DLD1 (cell line): ENCODE measurements around the gene UBTD2.
"Not testable (repeated sequence)": the region's sequence is repeated elsewhere in the genome, so short reads cannot be mapped to it uniquely, and the experiment has no call there.

Experiments
- in situ Hi-C: cut with HindIII; loops from 2 replicates; pipeline ENCODE4 v1.10.0; 2017; ENCODE audit warnings: low sequenced_read_pairs

UBTD2 gene

DNA sequence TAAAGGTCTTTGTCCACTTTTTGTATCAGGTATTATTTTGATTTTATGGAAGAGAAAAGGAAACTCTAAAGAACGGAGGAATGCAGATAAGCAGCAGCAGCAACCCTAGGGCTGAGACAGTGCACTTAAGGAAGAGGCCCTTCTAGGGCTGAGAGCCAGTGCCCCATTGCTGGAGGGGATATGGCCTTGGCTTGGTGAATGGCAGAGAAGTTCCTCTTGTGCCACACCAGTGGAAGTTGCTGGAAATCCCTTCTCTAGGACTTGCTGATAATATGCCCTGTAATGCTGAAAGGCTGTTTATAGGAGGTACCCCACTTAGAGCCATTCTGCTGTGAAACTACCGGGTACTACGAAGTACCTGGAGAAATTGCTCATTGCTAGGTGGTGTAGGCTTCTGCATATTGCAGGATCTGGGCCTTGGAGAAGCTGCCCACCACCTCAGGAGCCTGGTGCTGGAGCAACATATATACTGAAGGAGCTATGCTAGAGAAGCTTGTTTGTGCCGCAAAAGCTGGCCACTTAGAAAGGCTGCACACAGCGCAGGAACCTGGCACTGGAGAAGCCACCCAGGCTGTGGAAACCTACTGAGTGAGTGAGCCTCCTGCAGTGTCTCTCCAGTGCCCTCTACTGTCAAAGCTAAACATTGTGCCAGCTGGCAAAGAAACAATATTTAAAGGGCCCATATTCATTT, 9.6 kb upstream of the UBTD2 start:
- in situ Hi-C loops: no loop called here

DNA sequence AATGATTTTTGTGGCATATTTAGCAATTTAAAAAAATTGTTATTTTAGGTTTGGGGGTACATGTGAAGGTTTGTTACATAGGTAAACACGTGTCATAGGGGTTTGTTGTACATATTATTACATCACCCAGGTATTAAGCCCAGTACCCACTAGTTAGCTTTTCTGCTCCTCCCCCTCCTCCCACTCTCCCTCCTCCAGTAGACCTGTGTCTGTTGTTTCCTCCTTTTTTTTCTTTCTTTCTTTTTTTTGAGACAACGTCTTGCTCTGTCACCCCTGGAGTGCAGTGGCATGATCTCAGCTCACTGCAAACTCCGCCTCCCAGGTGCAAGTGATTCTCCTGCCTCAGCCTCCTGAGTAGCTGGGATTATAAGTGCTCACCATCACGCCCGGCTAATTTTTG, 8.3 kb upstream of the UBTD2 start:
- in situ Hi-C loops: not testable (repeated sequence)

DNA sequence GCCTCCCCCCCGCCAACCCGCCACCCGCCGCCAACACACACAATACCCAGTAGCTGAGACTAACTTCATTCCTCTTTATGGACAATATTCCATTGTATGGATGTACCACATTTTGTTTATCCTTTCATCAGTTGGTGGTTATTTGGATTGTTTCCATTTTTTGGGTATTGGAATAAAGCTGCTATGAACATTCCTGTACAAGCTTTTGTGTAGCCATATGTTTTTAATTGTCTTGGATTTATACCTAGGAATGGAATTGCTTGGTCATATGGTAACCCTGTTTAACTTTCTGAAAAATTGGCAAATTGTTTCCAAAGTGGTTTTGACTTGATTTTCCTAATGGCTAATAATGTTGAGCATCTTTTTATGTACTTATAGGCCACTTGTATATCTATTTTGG, 4.9 kb upstream of the UBTD2 start:
- in situ Hi-C loops: no loop called here

DNA sequence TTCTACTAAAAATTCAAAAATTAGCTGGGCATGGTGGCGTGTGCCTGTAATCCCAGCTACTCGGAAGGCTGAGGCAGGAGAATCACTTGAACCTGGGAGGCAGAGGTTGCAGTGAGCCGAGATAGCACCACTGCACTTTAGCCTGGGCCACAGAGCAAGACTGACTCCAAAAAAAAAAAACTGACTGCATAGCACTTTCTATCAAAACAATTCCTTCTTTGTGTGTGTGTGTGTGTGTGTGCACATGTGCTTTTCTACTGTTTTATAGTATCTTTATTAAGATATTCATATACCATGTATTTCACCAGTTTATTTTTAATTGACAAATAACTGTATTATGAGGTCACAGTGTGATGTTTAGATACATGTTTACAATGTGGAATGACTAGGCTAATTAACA, 3.6 kb upstream of the UBTD2 start:
- in situ Hi-C loops: not testable (repeated sequence)

DNA sequence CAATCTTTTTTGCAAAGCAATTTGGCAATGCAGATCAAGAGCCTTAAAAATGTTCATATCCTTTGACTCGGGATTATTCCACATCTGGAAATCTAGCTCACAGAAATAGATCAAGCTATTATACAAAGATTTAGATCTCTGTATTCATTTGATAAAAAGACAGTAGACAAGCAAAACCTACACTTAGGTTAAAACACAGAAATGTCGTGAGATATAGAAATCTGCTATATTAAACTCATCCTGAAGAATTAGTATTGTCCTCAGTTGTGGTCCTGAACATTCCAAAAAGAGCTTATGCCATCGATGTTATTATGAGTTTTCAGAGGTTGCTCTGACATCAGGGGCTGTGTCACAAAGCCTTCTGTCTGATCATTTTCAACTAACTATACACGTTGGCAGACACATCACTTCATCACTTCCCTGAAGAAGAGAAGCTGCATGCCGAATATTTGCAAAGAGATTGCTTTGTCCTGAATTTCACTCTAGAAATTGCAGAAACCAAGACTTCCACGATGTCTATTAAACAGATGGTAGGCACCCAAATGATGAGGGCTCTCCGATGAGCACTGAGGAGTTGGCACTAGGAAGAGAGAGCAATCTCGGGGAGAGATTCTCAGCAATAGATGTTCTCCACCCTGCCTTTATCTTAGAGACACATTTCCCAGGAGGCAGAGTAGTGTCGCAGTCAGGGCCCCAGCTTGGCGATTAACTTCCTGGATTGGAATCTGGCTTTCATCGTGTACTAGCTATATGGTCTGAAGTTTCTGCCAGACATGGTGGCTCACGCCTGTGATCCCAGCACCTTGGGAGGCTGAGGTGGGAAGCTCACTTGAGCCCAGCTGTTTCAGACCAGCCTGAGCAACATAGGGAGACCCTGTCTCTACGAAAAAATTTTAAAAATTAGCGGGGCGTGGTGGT, 1.9 kb upstream of the UBTD2 start:
- in situ Hi-C loops: no loop called here

DNA sequence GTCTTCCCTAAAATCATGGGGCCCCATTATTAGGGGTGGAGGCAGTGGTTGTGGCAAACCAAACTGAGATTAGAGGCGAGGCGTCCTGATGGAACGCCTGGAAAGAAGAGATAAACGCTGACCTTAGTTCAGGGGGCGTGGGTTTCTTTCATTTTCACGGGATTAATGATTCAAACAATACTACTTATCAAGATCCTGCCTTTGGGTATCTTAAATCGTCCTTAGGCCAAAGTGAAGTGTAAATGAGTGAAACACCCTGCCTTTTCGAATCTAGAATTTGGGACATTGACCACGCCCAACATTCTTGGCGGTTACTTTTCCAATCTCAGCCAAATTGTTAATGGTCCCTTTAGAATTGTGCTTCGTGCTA, 1.0 kb upstream of the UBTD2 start:
- in situ Hi-C loops: no loop called here

DNA sequence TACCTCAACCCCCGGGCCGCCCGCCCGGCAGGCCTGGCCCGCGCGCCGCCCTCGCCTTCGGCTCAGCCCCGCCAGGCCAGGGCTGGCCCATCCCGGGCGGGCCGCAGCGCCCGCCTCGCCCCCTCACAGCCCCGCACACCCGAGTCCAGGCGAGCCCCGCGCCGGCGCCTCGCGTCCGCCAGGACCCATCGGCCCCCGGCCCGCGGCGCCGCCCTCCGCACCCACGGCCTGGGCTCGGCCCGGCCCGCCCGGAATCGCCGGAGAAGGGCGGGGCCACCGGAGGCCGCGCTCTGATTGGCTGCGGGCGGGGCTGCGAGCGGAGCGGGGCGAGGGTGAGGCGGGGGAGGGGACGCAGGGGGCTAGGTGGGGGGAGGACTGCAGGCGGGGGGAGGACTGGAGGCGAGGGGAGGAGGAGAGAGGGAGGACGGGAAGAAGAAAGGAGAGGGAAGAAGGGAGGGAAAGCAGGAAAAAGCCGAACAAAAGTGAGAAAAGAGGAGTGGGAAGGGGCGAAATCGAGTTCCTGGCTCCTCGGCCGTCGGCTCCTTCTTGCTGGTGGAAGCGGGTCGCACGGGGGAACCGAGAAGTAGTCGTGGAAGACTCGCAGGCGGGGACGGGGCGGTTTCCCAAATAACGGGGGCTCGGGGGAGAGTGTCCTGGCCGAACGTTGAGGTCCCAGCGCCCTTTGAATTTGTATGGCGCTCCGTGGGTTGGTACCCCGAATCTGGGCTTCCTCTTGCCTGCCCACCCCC, 472 bp upstream of the UBTD2 start:
- in situ Hi-C loops: no loop called here

DNA sequence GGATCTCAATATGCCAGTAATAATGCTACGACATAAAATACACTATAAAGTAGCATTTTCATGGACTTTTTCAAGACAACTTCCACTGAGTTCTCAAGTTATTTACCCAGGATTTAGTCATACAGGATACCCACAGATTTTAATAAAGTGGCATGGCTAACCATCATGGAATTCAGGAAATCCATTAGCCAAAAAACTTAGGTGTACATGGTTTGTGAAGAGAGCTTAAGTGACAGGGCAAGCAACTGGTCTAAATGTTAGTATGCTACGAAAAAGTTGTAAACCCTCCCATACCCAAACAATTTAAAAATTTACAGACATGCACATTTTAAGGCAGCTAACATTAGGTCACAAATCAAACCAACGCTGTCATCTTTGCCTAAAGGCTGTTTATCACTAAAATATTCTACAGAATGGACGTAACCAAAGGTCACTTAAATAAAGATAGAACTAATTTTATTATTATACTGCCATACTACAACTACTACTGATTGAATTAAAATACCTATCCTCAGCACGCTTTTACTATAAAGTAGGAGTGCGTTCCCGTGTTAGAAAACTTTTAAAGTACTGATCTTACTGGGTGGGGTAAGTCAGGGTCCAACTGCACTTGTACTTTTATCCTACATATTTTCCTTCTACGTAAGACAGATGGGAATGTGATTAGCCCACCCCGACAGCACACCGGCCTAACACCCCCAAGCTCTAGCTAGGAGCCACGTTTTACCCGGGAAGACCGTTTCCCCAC, 1.1 kb downstream of the UBTD2 start:
- in situ Hi-C loops: no loop called here

DNA sequence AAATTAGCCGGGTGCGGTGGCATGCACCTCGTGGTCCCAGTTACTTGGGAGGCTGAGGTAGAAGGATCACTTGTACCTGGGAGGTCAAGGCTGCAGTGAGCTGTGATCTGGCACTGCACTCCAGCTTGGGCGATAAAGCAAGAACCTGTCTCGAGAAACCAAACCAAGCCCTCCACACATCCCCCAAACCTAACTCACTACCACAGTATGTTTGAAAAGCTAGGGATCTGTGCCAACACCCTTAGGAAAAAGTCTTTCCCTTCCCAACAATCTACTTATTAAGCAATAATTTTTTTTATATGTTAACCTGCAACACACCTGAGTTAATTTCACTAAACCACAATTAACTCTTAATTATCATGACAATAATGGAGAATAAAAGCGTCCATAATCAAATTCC, 2.2 kb downstream of the UBTD2 start:
- in situ Hi-C loops: no loop called here

DNA sequence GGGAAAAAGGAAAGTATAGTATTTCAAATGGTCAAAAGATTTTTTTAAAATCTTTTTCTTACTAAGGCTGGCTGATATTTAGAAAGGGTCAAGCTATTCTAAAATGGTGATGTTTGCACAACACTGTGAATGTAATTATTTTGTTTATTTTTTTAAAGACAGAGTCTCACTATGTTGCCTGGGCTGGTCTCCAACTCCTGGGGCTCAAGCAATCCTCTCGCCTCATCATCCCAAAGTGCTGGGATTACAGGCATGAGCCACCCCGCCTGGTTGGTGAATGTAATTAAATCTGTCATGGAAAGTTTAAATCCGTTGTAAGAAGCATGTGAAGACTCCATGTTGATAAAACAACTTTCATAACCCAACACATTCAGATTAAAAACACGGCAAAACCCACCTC, 2.6 kb downstream of the UBTD2 start:
- in situ Hi-C loops: no loop called here

DNA sequence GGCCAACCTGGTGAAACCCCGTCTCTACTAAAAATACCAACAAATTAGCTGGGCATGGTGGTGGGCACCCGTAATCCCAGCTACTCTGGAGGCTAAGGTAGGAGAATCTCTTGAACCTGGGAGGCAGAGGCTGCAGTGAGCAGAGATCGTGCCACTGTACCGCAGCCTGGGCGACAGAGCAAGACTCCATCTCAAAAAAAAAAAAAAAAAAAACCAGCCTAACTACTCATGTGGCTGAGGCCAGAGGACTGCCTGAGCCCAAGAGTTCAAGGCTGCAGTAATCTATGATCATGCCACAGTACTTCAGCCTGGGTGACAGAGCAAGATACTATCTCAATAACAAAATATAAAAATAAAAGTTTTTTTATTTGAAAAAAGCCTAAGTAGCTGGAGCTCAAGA, 3.2 kb downstream of the UBTD2 start:
- in situ Hi-C loops: no loop called here

DNA sequence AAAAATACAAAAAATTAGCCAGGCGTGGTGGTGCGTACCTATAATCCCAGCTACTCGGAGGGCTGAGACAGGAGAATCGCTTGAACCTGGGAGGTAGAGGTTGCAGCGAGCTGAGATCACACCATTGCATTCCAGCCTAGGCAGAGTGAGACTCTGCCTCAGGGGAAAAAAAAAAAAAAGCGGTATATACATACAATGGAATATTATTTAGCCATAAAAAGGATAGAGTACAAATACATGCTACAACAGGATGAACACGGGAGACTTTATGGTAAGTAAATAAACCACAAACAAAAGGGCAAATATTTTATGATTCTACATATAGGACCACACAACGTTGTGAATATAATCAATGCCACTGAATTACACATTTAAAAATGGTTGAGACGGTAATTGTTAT, 5.2 kb downstream of the UBTD2 start:
- in situ Hi-C loops: no loop called here

DNA sequence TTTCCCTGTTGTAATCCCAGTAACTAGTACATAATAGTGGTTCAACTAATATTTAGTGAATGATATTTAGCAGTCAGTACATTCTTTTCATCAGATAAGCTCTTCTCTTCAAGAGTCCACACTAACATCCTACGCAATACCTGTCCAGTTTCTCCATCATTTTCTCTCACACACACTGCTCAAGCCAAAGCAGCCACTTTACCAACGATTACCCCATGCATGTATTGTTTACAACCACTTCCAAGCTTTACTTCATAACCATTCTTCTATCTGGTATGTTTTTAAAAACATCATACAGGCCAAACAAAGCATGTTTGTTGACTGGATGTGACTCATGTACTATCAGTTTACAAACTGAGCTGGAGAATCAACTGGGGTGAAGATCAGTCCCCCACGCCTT, 7.3 kb downstream of the UBTD2 start:
- in situ Hi-C loops: no loop called here

DNA sequence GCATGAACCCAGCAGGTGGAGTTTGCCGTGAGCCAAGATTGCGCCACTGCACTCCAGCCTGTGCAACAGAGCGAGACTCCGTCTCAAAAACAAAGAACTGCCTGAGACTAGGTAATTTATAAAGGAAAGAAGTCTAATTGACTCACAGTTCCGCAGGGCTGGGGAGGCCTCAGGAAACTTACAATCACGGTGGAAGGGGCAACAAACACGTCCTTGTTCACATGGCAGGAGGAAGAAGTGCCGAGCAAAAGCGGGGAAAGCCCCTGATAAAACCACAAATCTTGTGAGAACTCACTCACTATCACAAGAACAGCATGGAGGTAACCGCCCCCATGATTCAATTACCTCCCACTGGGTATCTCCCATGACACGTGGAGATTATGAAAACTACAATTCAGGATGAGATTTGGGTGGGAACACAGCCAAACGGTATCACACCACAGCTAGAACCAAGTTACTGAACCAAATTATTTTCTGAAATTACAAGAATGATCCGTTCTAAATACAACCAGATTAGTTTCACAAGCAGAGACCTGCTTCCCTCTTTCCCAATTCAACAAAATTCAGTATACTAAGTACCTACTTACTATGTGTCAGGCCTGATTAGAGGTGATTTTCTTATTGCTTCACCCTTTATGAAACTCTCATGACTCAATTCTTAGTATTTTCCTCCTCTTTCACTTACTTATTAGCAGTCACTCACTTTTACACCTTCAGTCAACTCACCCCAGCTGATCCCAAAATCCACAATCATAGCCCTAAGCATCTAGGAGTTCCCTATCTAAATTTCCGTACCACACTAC, 8.4 kb downstream of the UBTD2 start:
- in situ Hi-C loops: no loop called here

DNA sequence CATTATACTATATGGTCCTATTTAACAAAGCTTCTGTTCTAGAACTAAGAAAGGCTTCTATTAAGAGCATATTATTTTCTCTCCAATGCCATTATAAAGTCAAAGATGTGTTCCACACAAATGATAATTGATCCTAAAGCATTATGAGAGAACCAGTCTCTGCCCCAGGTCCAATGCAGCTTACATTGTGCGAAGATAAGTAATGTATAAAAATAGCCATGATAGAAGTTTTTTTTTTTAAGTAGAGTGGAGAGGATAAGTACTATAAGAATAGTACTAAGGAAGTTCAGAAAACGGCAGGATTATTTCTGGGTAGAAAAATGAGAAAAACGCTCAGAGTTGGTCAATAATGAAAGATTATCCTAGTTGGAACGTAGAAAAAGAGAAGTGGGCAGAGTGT, 15.6 kb downstream of the UBTD2 start:
- in situ Hi-C loops: no loop called here

DNA sequence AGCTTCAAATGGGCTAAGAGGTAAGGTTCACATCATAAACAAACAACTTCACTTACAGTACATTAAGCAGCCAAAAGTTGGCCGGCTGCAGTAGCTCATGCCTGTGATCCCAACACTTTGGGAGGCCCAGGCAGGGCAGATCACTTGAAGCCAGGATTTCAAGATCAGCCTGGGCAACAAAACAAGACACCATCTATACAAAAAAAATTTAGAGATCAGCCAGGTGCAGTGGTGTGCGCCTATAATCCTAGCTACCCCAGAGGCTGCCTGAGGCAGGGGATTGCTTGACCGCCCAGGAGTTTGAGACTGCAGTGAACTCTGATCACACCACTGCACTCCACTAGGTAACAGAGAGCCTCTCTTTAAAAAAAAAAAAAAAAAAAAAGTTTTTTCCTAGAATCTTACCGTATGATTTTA, 16.9 kb downstream of the UBTD2 start:
- in situ Hi-C loops: no loop called here

DNA sequence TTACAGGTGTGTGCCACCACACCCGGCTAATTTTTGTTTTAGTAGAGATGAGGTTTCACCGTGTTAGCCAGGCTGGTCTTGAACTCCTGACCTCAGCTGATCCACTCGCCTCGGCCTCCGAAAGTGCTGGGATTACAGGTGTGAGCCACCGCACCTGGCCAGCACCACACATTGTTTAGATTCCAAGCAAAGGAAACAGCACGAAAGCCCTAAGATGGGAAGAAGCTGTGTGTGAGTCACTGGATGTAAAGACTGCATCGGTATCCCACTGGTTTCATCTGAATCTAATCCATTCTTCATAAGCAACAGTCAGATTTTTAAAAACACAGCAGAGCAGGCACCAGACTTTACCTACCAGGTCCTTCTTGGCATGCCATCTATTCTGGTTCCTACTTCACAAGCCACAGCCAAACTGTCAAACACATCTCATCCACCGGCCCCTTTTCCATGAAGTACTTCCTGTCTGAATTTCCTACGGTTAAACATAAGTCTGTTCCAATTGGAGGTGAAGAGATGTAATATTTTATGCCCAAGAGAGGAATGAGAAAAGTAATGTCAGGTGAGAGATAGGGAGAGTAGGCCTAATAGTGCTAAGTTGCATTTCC, 17.4 kb downstream of the UBTD2 start:
- in situ Hi-C loops: no loop called here

DNA sequence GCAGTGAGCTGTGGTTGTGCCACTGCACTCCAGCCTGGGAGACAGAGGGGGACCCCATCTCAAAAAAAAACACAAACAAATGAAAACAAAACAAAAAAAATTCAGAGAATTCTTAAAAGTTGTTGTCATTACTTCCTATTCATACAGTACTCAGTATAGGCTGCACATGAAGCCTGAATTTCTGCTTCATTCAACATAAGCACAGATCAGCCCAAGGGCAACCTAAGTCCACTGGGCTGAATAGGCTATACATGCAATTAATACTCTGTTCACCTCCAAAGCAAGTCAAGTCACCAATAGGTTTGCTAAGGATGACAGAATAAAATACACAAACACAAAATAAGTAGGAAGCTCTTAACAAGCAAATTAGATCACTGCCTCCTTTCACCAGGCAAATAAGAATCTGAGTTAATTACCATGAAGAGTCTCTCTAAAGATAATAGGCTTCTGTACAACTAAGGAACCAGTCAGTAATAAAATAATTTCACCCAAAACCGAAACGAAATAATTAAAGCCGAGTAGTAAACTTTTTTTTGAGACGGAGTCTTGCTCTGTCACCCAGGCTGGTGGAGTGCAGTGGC, 18.7 kb downstream of the UBTD2 start:
- in situ Hi-C loops: no loop called here

DNA sequence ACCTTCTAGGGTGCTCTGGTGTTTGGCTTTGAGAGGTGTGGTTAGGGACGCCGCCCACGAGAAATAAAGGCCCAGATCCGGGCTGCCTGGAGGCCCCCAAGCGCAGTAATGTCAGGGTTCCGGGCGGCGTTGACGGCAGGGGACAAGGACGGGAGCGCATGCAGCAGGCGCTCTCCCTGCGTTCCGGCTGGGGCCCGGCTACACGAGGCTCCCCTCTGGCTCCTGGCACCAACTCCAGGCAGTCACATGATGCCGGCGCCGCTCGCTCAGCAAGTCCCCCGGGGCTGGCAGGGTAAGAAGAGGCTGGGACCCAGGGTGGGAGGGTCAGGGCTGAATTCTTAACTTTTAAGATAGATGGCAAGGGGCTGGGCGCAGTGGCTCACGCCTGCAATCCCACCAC, 28.1 kb downstream of the UBTD2 start:
- in situ Hi-C loops: no loop called here
